ENCODE results near the gene SH3D19.

Gene SH3D19

GRCh38 chr4:151202851-151203455 lies 122.5 kb downstream of the SH3D19 start:
- DNase-seq (ENCODE audit: low read depth) = no peak
- no peak for TF ChIP-seq CTCF (IDR thresholded peaks at IDR 0.05; ENCODE audit: insufficient read depth, low read depth, low read length, missing control alignments)
- no peak overlapping the region for H3K4me3 ChIP-seq (ENCODE audit: low read depth, low read length)

- no peak for DNase-seq (ENCODE audit: low read depth)
- no peak overlapping the region for H3K4me3 ChIP-seq (ENCODE audit: low read depth, low read length)
- no peak for TF ChIP-seq CTCF (IDR thresholded peaks at IDR 0.05; ENCODE audit: insufficient read depth, low read depth, low read length, missing control alignments)
Observed at GRCh38 chr4:151202381-151202780, 123.0 kb downstream of the SH3D19 start.

GRCh38 chr4:151199319-151200190 lies 125.8 kb downstream of the SH3D19 start:
- no peak for DNase-seq (ENCODE audit: low read depth)
- TF ChIP-seq CTCF (IDR thresholded peaks at IDR 0.05; ENCODE audit: insufficient read depth, low read depth, low read length, missing control alignments) = no peak
- no peak overlapping the region for H3K4me3 ChIP-seq (ENCODE audit: low read depth, low read length)

- TF ChIP-seq CTCF (IDR thresholded peaks at IDR 0.05; ENCODE audit: insufficient read depth, low read depth, low read length, missing control alignments) = no peak
- no peak overlapping the region for H3K4me3 ChIP-seq (ENCODE audit: low read depth, low read length)
- no peak for DNase-seq (ENCODE audit: low read depth)
Observed at GRCh38 chr4:151198748-151199147, 126.7 kb downstream of the SH3D19 start.

GRCh38 chr4:151197247-151197646 lies 128.2 kb downstream of the SH3D19 start:
- H3K4me3 ChIP-seq (ENCODE audit: low read depth, low read length) = no peak overlapping the region
- no peak for TF ChIP-seq CTCF (IDR thresholded peaks at IDR 0.05; ENCODE audit: insufficient read depth, low read depth, low read length, missing control alignments)
- no peak for DNase-seq (ENCODE audit: low read depth)

- H3K4me3 ChIP-seq (ENCODE audit: low read depth, low read length) = no peak overlapping the region
- DNase-seq (ENCODE audit: low read depth) = no peak
Observed at GRCh38 chr4:151195801-151196200, 129.6 kb downstream of the SH3D19 start.

More at GRCh38 chr4:151195801-151196200, 129.6 kb downstream of the SH3D19 start:
- no peak for TF ChIP-seq CTCF (IDR thresholded peaks at IDR 0.05; ENCODE audit: insufficient read depth, low read depth, low read length, missing control alignments)
